Liver (tissue), 9 donors: ENCODE data around the gene NAGPA. TPM values are rescaled to one million over a fixed set of nuclear protein-coding genes. Genes with fewer than 3 reads are reported as not detected.

Source experiments
- DNase-seq: peaks from one replicate; pipeline ENCODE4 v3.0.0-alpha.2; 2017; ENCODE audit warnings: low spot score
- H3K27ac ChIP-seq, 2 donors: one replicate each; pipeline ENCODE4 v1.7.0; 2013; ENCODE audit warnings: inconsistent platforms in 2 of 2, low read length in 2 of 2, control low read depth in 1 of 2, low read depth in 1 of 2, mild to moderate bottlenecking in 1 of 2
- H3K27me3 ChIP-seq, 4 donors: one replicate each; pipeline versions ENCODE4 v1.6.1 to v1.7.0; 2013; ENCODE audit warnings: low read length in 3 of 4, inconsistent platforms in 1 of 4, mild to moderate bottlenecking in 1 of 4, moderate library complexity in 1 of 4; ENCODE audit not compliant: control insufficient read depth in 4 of 4, insufficient read depth in 4 of 4
- H3K36me3 ChIP-seq, 4 donors: one replicate each; pipeline versions ENCODE4 v1.6.1 to v1.7.0; 2013; ENCODE audit warnings: low read length in 3 of 4, mild to moderate bottlenecking in 3 of 4, low read depth in 1 of 4, moderate library complexity in 1 of 4; ENCODE audit not compliant: control insufficient read depth in 4 of 4, insufficient read depth in 3 of 4
- H3K4me1 ChIP-seq, 4 donors: one replicate each; pipeline versions ENCODE4 v1.6.1 to v1.7.0; 2013; ENCODE audit warnings: low read length in 3 of 4, mild to moderate bottlenecking in 3 of 4, moderate library complexity in 1 of 4; ENCODE audit not compliant: control insufficient read depth in 4 of 4, insufficient read depth in 4 of 4
- H3K4me3 ChIP-seq, 3 donors: one replicate each; pipeline versions ENCODE4 v1.6.1 to v1.7.0; 2013; ENCODE audit warnings: low read length in 3 of 3, control low read depth in 1 of 3, low read depth in 1 of 3, mild to moderate bottlenecking in 1 of 3
- H3K9ac ChIP-seq, 2 donors: one replicate each; pipeline ENCODE4 v1.7.0; 2013; ENCODE audit warnings: low read length in 2 of 2, mild to moderate bottlenecking in 2 of 2, moderate library complexity in 2 of 2, control low read depth in 1 of 2, low read depth in 1 of 2
- H3K9me3 ChIP-seq, 4 donors: one replicate each; pipeline versions ENCODE4 v1.6.1 to v1.7.0; 2013; ENCODE audit warnings: low read length in 3 of 4; ENCODE audit not compliant: control insufficient read depth in 4 of 4
- ATF3 ChIP-seq: IDR thresholded peaks from 2 replicates; pipeline ENCODE4 v1.6.1; 2016; ENCODE audit warnings: antibody characterized with exemption
- EGR1 ChIP-seq, 2 donors: IDR thresholded peaks; 2 replicates each; pipeline ENCODE4 v1.6.1; 2016 to 2018; ENCODE audit warnings: antibody characterized with exemption in 2 of 2, low read depth in 2 of 2
- FOXA1 ChIP-seq: IDR thresholded peaks from 2 replicates; pipeline ENCODE4 v1.6.1; 2016; ENCODE audit warnings: antibody characterized with exemption
- FOXA2 ChIP-seq: IDR thresholded peaks from 2 replicates; pipeline ENCODE4 v1.6.1; 2016; ENCODE audit warnings: antibody characterized with exemption
- GABPA ChIP-seq, 2 donors: IDR thresholded peaks in 1 of 2; conservative IDR thresholded peaks in 1 of 2; 2 replicates each; pipeline ENCODE4 v1.6.1; 2016; ENCODE audit warnings: antibody characterized with exemption in 2 of 2, mild to moderate bottlenecking in 1 of 2, moderate library complexity in 1 of 2
- HNF4A ChIP-seq, 2 donors: conservative IDR thresholded peaks; 2 replicates each; pipeline ENCODE4 v1.6.1; 2016; ENCODE audit warnings: antibody characterized with exemption in 2 of 2, mild to moderate bottlenecking in 2 of 2
- HNF4G ChIP-seq: IDR thresholded peaks from 2 replicates; pipeline ENCODE4 v1.6.1; 2016; ENCODE audit warnings: antibody characterized with exemption
- JUND ChIP-seq, 2 donors: IDR thresholded peaks; 2 replicates each; pipeline ENCODE4 v1.6.1; 2016; ENCODE audit warnings: antibody characterized with exemption in 2 of 2
- NR2F2 ChIP-seq: IDR thresholded peaks from 2 replicates; pipeline ENCODE4 v1.6.1; 2016; ENCODE audit warnings: antibody characterized with exemption
- REST ChIP-seq: IDR thresholded peaks from 2 replicates; pipeline ENCODE4 v1.6.1; 2016; ENCODE audit warnings: antibody characterized with exemption, mild to moderate bottlenecking
- SP1 ChIP-seq: IDR thresholded peaks from 2 replicates; pipeline ENCODE4 v1.6.1; 2018; ENCODE audit warnings: antibody characterized with exemption, mild to moderate bottlenecking
- TAF1 ChIP-seq: conservative IDR thresholded peaks from 2 replicates; pipeline ENCODE4 v1.6.1; 2016; ENCODE audit warnings: antibody characterized with exemption, mild to moderate bottlenecking
- YY1 ChIP-seq: IDR thresholded peaks from 2 replicates; pipeline ENCODE4 v1.6.1; 2016; ENCODE audit warnings: antibody characterized with exemption, mild to moderate bottlenecking
- WGBS: extraction: QIAGEN DNeasy Blood & Tissue Kit; methylation state at CpG from one replicate; pipeline ENCODE4 v1.1.7; 2013; 5-methylcytosine and 5-hydroxymethylcytosine counted together
- polyA plus RNA-seq, 2 donors: library from polyadenylated mRNA; stranded (reverse) in 1 of 2; unstranded in 1 of 2; fragments of 200-250 nt in 1 of 2; fragments of >200 nt in 1 of 2; fragmentation: Nextera tagmentation in 1 of 2; extraction: Ambion mirVana in 1 of 2; gene quantifications; one replicate each; pipeline versions ENCODE4 v1.2.1 to v1.2.3, GENCODE V29; 2013 to 2015
- total RNA-seq, 2 donors: library from RNA; depleted of rRNA; stranded (reverse); fragments of >200 nt; gene quantifications; one replicate each; pipeline ENCODE4 v1.2.3, GENCODE V29; 2014
- TF ChIP-seq, protein P1 (sequence below): IDR thresholded peaks from 2 replicates; pipeline ENCODE4 v1.6.1; 2016; ENCODE audit warnings: antibody characterized with exemption
- donor health status: healthy.
- donor health status: healthy.
- donor health status: healthy.
- donor health status: healthy.
- donor health status: healthy.

NAGPA gene
- total and polyA plus RNA-seq, 4 donors: 5.4 to 13.4 (median 10.7) TPM

DNA sequence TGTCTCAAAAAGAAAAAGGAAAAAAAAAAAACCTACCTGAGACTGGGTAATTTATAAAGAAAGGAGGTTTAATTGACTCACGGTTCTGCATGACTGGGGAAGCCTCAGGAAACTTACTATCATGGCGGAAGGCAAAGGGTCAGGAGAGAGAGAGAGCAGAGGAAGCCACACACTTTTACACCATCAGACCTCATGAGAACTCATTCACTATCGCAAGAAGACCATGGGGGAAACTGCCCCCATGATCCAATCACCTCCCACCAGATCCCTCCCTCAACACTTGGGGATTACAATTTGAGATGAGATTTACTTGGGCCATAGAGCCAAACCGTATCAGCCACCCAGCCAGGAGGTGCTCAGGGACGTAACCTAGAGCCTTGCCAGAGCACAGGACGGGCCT lies 20.8 kb downstream of the NAGPA start:
- Histone ChIP-seq H3K4me1 (no peaks in the 10 kb centered on the region), H3K36me3 (no peaks in the 10 kb centered on the region), H3K27ac (no peak overlapping the region), H3K9ac (no peak overlapping the region), H3K27me3 (no peaks in the 10 kb centered on the region), H3K9me3 (no peaks in the 10 kb centered on the region), H3K4me3 (no peak overlapping the region)
- TF ChIP-seq TAF1: no peak
- TF ChIP-seq SP1: no peak
- TF ChIP-seq NR2F2: no peak
- TF ChIP-seq HNF4G: no peak
- TF ChIP-seq ATF3: no peak
- no peak for TF ChIP-seq FOXA1
- 78% methylated on average over 6 of the region's 6 CpGs for WGBS
- no peak for DNase-seq

GRCh38 chr16:5011637-5012036 lies 22.1 kb downstream of the NAGPA start:
- 69% methylated on average over 4 of the region's 4 CpGs for WGBS
- TF ChIP-seq, protein P1, sequence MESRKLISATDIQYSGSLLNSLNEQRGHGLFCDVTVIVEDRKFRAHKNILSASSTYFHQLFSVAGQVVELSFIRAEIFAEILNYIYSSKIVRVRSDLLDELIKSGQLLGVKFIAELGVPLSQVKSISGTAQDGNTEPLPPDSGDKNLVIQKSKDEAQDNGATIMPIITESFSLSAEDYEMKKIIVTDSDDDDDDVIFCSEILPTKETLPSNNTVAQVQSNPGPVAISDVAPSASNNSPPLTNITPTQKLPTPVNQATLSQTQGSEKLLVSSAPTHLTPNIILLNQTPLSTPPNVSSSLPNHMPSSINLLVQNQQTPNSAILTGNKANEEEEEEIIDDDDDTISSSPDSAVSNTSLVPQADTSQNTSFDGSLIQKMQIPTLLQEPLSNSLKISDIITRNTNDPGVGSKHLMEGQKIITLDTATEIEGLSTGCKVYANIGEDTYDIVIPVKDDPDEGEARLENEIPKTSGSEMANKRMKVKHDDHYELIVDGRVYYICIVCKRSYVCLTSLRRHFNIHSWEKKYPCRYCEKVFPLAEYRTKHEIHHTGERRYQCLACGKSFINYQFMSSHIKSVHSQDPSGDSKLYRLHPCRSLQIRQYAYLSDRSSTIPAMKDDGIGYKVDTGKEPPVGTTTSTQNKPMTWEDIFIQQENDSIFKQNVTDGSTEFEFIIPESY: no peak
- TF ChIP-seq YY1: no peak
- no peak for TF ChIP-seq HNF4G
- no peak for TF ChIP-seq EGR1 (IDR thresholded peaks at IDR 0.05; ENCODE audit: low read depth in 2 of 2)
- TF ChIP-seq FOXA1: no peak
- TF ChIP-seq JUND (IDR thresholded peaks at IDR 0.05): no peak
- TF ChIP-seq NR2F2: no peak
- TF ChIP-seq TAF1: no peak
- TF ChIP-seq ATF3: no peak
- no peak for TF ChIP-seq HNF4A (conservative IDR thresholded peaks at IDR 0.05)
- TF ChIP-seq FOXA2: no peak
- DNase-seq: no peak
- H3K9ac ChIP-seq: no peak overlapping the region
- no peaks in the 10 kb centered on the region for H3K9me3 ChIP-seq
- H3K4me1 ChIP-seq: no peaks in the 10 kb centered on the region
- H3K36me3 ChIP-seq: no peaks in the 10 kb centered on the region
- H3K27ac ChIP-seq: no peak overlapping the region
- no peaks in the 10 kb centered on the region for H3K27me3 ChIP-seq
- no peak overlapping the region for H3K4me3 ChIP-seq

GRCh38 chr16:5010576-5011329 lies 23.0 kb downstream of the NAGPA start:
- no peak for DNase-seq
- no peaks in the 10 kb centered on the region for H3K4me1 ChIP-seq
- no peak for TF ChIP-seq EGR1 (IDR thresholded peaks at IDR 0.05; ENCODE audit: low read depth in 2 of 2)
- TF ChIP-seq GABPA (IDR thresholded peaks at IDR 0.05 in 1 of 2, conservative IDR thresholded peaks at IDR 0.05 in 1 of 2): no peak
- TF ChIP-seq REST: no peak
- TF ChIP-seq, protein P1: no peak
- no peak overlapping the region for H3K27ac ChIP-seq
- no peaks in the 10 kb centered on the region for H3K27me3 ChIP-seq
- no peak overlapping the region for H3K4me3 ChIP-seq
- no peaks in the 10 kb centered on the region for H3K36me3 ChIP-seq
- 47% methylated on average over 15 of the region's 15 CpGs for WGBS
- H3K9ac ChIP-seq: no peak overlapping the region
- H3K9me3 ChIP-seq: no peaks in the 10 kb centered on the region
